ENCODE results near the gene PEG3.

Gene PEG3

GRCh38 chr19:56810260-56810659 is 30.3 kb downstream of the PEG3 start:
- Histone ChIP-seq H3K9me3 (ENCODE audit: insufficient read depth, low read length) (peaks cover 2% of the 10 kb centered on the region; the same call in 1 of the 2 replicates), H3K4me2 (ENCODE audit: low read length) (no peak overlapping the region), H3K9ac (ENCODE audit: low read length) (no peak overlapping the region), H3K4me1 (ENCODE audit: low read length) (no peaks in the 10 kb centered on the region), H3K79me2 (ENCODE audit: low read length) (no peaks in the 10 kb centered on the region), H2AFZ (ENCODE audit: low read depth, low read length) (no peak overlapping the region), H4K20me1 (ENCODE audit: insufficient read depth, low read length) (no peaks in the 10 kb centered on the region), H3K4me3 (ENCODE audit: low read length) (no peak overlapping the region), H3K36me3 (replicated peaks; ENCODE audit: low read depth, low read length) (no peaks in the 10 kb centered on the region), H3K27ac (ENCODE audit: low read length) (no peak overlapping the region), H3K27me3 (ENCODE audit: low read depth, low read length) (no peaks in the 10 kb centered on the region)
- no peak for TF ChIP-seq EZH2phosphoT487 (IDR thresholded peaks at IDR 0.05; ENCODE audit: low read depth)

GRCh38 chr19:56808717-56809392 is 31.7 kb downstream of the PEG3 start:
- Histone ChIP-seq H3K4me3 (ENCODE audit: low read length) (no peak overlapping the region), H3K9ac (ENCODE audit: low read length) (no peak overlapping the region), H3K4me1 (ENCODE audit: low read length) (no peaks in the 10 kb centered on the region), H3K36me3 (replicated peaks; ENCODE audit: low read depth, low read length) (no peaks in the 10 kb centered on the region), H3K9me3 (ENCODE audit: insufficient read depth, low read length) (peaks cover 2% of the 10 kb centered on the region; the same call in 1 of the 2 replicates), H3K79me2 (ENCODE audit: low read length) (no peaks in the 10 kb centered on the region), H3K27ac (ENCODE audit: low read length) (no peak overlapping the region), H2AFZ (ENCODE audit: low read depth, low read length) (no peak overlapping the region), H3K4me2 (ENCODE audit: low read length) (no peak overlapping the region), H3K27me3 (ENCODE audit: low read depth, low read length) (no peaks in the 10 kb centered on the region), H4K20me1 (ENCODE audit: insufficient read depth, low read length) (no peaks in the 10 kb centered on the region)
- TF ChIP-seq CTCF (IDR thresholded peaks at IDR 0.05; ENCODE audit: low read depth, low read length), result no peak
- TF ChIP-seq EZH2phosphoT487 (IDR thresholded peaks at IDR 0.05; ENCODE audit: low read depth), result no peak

GRCh38 chr19:56806639-56807038 is 33.9 kb downstream of the PEG3 start:
- Histone ChIP-seq H3K27me3 (ENCODE audit: low read depth, low read length) (no peaks in the 10 kb centered on the region), H3K4me1 (ENCODE audit: low read length) (no peaks in the 10 kb centered on the region), H3K4me3 (ENCODE audit: low read length) (no peak overlapping the region), H3K4me2 (ENCODE audit: low read length) (no peak overlapping the region), H3K79me2 (ENCODE audit: low read length) (no peaks in the 10 kb centered on the region), H3K27ac (ENCODE audit: low read length) (no peak overlapping the region), H2AFZ (ENCODE audit: low read depth, low read length) (no peak overlapping the region), H3K9ac (ENCODE audit: low read length) (no peak overlapping the region), H3K9me3 (ENCODE audit: insufficient read depth, low read length) (peaks cover 14% of the 10 kb centered on the region), H3K36me3 (replicated peaks; ENCODE audit: low read depth, low read length) (no peaks in the 10 kb centered on the region), H4K20me1 (ENCODE audit: insufficient read depth, low read length) (no peaks in the 10 kb centered on the region)
- TF ChIP-seq EZH2phosphoT487 (IDR thresholded peaks at IDR 0.05; ENCODE audit: low read depth) (no peak), CTCF (IDR thresholded peaks at IDR 0.05; ENCODE audit: low read depth, low read length) (no peak)
